HG03457 (cell line): ENCODE measurements around the gene CSNK2A1.

Experiments
- ATAC-seq: cut with Tn5 transposase; IDR thresholded peaks from one replicate; pipeline ENCODE4 v1.9.1; 2021; ENCODE audit warnings: moderate number of reproducible peaks; ENCODE audit not compliant: unreplicated experiment

CSNK2A1 gene

DNA sequence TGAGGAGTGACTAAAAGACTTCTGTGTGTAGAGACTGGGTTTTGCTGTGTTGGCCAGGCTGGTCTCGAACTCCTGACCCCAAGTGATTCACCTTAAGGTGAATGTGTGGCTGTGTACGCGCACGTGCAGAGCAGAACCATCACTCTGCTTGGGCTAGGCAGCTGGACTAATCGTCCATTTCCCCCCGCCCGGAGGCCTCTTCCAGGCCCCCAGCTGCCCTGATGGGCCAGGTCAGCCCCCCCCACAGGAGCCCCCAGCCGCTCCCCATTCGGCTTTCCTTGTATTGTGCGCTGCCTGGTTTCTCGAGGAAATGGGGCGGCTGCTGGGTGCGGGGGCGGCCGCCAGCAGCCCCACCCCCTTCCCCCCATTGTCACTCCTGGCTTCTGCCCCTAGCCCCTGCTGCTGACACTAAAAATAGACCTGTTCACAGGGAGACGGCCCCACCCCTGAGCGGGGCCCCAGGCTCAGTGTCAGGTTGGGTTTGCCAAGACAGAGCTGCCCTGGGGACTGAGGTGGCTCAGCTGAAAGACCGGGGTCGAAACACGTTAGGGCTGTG lies 24.6 kb upstream of the CSNK2A1 start:
- no peak for ATAC-seq

GRCh38 chr20:564192-564591 lies 20.6 kb upstream of the CSNK2A1 start:
- ATAC-seq, result no peak

- ATAC-seq, result no peak
Observed at GRCh38 chr20:563187-563586, 19.6 kb upstream of the CSNK2A1 start.

DNA sequence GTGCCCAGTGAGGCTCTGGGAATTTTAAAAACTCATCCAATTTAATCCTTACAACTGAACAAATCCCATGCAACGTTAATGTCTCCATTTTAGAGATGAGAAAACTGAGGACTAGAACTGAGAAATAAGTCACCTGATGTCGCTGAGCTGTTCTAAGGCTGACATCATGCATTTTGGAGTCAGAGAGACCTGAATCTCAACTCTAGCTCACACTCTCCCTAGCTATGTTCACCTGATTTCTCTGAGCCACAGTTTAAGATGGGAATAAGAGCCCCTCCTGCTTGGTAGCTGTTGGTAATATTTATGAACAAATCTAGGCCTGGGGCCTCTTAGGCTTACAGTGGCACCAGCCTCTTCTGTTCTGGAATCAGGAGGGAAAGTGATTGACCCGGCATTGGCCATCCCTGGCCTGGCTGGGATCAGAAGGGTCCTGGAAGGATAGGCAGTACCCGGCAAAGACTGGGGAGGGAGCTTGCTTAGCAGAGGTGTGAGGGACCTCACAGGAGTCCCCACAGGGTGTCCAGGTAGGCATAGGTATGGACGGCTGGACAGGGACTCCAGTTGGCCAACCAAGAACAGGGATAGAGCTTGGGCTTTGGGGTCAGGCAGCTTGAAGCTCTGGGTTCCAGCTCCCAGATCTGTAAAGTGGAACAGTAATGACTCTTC lies 18.8 kb upstream of the CSNK2A1 start:
- no peak for ATAC-seq

- no peak for ATAC-seq
Observed at GRCh38 chr20:561437-562231, 18.0 kb upstream of the CSNK2A1 start.

GRCh38 chr20:560680-561079 lies 17.1 kb upstream of the CSNK2A1 start:
- ATAC-seq, result no peak

DNA sequence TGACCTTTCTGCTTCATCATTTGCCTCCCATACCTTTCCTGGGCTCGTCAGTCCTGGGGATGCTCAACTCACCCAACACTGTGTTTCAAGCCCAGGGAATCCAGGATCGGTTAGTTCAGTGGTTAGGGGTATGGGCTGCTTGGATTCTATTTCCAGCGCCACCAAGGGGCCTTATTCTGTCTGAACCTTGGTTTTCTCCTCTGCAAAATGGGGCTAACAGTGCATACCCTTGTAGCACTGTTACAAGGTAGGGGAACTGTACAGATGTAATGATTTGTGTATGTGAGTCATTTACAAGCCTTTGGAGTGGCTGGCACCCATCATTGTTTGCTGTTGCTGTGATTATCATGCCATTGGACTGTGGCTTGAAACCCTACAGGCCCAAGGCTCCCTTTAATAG lies 14.5 kb upstream of the CSNK2A1 start:
- ATAC-seq, result no peak

DNA sequence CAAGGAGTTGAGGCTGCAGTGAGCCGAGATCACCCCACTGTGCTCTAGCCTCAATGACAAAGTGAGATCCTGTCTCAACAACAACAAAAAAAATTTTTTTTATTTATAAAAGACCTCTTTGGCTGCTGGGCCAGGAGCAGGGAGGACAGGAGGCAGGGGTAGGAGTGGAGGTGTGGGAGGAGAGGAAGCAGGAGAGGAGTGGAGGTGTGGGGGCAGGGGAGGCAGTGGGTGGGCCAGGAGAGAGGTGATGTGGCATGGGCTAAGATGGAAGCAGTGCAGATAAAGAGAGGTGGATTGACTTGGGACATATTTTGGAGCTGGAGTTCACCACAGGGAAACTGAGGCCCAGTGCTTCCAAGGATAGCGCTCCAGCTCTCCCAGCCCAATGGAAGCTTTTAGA lies 13.4 kb upstream of the CSNK2A1 start:
- ATAC-seq, result no peak

DNA sequence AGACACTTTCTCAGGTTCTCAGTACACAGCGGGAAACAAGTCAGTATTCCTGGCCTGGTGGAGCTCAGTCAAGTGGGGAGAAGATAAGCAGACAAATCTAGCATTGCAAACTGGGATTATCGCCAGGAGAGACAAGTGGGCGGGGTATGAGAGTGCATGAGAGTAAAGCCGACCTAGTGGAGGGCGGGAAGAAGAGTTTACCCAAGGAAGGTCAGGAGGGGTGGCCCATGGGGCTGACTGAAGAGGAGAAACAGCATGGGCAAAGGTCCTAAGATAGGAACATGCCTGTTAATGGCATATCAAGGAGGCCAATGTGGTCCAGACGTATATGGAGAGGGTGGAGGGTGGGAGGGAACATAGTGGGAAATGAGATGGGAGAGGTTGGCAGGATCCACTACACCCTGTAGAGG lies 12.4 kb upstream of the CSNK2A1 start:
- no peak for ATAC-seq

DNA sequence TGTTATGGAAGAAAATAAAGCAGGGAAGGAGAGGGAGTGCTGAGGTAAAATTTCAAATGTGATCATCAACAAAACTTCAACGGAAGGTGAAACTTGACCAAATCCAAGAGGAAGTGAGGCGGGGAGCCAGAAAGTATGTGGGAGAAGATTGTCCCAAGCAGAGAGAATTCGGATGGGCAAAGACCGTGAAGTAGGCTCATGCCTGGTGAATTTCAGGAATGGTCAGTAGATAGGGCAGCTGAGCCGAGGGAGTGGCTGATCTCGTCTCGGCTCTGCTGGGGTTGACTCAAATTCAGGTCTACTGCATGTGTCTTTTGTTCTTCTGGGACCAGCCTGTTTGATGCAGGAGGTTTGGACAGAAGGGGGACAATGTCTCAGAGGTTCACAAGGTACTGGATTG lies 7.0 kb upstream of the CSNK2A1 start:
- no peak for ATAC-seq

GRCh38 chr20:549722-550496 lies 6.3 kb upstream of the CSNK2A1 start:
- ATAC-seq, result no peak

DNA sequence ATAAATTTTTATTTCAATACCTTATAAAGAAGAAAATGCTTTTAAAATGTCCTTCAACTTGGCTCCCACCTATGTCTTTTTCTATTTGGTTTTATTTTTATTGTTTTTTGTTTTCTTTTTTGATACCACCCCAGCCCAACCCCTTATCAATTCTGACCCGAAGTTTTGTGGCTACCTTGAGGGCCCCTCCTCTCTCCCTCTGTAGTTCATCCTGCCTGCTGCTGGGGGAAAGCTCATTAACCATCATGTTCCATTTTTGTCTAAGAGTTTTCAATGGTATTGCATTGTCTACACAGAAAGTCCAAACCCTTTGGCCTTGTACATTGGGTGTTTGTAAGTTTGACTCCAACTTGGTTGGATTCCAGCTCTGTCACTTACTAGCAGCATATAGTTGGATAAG lies 5.3 kb upstream of the CSNK2A1 start:
- no peak for ATAC-seq

- ATAC-seq, result no peak
Observed at GRCh38 chr20:547394-547793, 3.8 kb upstream of the CSNK2A1 start.

DNA sequence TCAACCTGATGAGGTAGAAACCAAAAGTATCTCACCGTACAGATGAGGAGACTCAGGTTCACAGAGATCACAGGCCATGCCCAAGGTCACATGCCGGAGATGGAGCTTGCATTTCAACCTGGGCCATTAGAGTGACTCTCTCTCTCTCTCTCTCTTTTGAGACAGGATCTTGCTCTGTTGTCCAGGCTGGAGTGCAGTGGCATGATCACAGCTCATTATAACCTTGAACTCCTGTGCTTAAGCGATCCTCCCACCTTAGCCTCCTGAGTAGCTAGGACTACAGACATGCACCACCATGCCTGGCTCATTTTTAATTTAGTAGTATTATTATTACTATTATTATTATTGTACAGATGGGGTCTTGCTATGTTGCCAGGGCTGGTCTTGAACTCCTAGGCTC lies 2.8 kb upstream of the CSNK2A1 start:
- no peak for ATAC-seq

DNA sequence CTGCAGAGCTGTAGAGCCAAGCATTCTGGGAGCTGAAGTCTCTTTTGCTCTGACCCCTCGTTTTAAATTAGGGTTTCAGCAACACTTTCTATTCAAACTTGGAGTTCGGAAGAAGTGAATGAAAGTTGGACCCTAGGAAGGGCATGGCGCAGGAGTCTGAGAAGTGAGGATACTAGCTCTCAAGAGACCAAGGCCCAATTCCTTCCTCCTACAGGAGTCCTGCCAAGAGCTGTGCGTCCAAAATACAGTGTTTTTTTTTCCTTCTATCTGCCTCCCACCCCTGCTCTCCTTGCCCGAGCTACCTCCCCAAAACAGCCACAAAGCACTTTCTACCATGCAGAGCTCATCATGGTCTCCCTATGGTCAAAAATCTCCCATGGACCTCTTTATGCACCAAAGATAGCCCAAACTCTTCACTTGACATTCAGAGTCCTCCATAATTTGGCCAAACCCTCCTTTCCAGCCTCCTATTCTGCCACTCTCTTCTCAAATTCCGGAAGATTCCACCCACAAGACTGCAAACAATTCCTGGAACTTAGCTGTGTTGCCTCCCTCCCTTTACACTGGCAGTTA lies 649 bp upstream of the CSNK2A1 start:
- ATAC-seq, result no peak

GRCh38 chr20:542777-543368 lies 717 bp downstream of the CSNK2A1 start:
- ATAC-seq, result no peak

DNA sequence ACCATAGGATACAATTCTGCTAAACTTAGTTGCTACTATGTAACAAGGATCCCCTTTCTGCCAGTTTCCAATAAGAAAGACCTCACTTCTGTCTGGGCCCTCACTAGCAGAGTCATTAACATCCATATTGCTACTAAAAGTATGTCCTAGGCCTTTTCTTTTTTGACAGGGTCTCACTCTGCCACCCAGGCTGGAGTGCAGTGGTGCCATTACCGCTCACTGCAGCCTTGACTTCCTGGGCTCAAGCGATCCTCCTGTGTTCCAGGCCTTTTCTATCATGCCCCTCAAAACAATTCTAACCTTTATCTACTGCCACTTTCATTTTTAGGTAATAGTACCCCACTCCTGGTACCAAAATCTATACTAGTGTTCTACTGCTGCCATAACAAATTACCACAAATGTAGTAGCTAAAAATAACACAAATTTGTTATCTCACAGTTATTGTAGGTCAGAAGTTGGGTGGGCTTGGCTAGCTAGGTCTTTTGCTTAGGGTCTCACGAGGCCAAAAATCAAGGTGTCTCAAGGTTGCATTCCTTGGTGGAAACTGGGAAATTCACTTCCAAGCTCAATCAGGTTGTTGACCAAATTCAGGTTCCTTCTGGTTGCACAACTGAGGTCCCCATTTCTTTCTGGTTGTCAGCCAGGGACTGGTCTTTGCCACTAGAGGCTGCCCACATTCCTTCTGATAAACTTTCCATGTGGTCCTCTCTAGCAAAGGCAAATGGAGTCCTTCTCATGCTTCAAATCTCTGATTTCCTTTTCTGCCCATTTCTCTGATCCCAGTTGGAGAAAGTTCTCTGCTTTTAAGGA lies 3.0 kb downstream of the CSNK2A1 start:
- ATAC-seq, result no peak

GRCh38 chr20:539848-540247 lies 3.7 kb downstream of the CSNK2A1 start:
- no peak for ATAC-seq

GRCh38 chr20:539191-539590 lies 4.4 kb downstream of the CSNK2A1 start:
- no peak for ATAC-seq

- ATAC-seq, result no peak
Observed at GRCh38 chr20:537983-538382, 5.6 kb downstream of the CSNK2A1 start.
